ENCODE measurements around the gene CEP72.
"Not testable (repeated sequence)": the region's sequence is repeated elsewhere in the genome, so short reads cannot be mapped to it uniquely, and the experiment has no call there.

CEP72 gene

DNA sequence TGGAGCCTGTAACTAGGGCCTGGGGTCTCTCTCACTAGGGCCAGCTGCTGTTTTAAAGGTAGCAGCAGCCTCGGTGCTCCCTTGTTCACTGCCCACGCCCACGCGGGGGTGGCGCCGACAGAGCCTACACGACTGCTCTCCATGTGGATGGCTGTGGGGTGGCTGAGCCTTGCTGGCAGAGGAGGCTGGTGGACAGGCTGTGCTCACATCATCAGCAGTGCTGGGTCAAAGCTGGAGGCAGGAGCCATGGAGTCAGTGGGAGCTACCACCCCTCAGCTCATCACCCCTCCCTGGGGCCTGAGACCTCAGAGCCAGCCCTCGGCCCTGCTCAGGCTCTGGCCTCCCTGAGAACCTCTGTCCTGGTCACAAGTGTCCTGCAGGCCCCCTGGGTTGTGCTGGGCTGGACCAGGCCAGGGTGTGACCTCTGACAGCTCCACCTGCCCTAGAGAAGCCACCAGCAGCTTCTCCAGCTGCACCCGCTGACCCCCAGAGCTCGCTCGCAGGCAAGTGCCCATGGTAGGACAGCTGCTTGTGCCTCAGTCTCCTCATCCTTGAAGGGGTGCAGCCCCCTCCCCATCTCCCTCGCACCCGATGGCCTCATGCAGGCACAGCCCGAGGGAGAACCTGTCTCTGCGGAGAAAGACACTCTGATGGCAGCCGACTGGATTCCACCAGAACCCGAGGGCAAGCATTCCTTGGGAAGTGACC, 70.7 kb downstream of the CEP72 start:
- not testable (repeated sequence) for H3K9me3 ChIP-seq (ENCODE audit: control insufficient read depth, insufficient read depth, low read depth, low read length); H3K4me1 ChIP-seq (ENCODE audit: control insufficient read depth, insufficient read depth, low read length); H3K27ac ChIP-seq (ENCODE audit: low read depth, low read length); H3K36me3 ChIP-seq (ENCODE audit: control insufficient read depth, insufficient read depth, low read length); H3K4me3 ChIP-seq (ENCODE audit: low read depth, low read length); H3K9ac ChIP-seq (ENCODE audit: low read length)
- H3K27me3 ChIP-seq (ENCODE audit: control insufficient read depth, insufficient read depth, low read length): peaks cover 20% of the 10 kb centered on the region; the same call in 1 of the 2 replicates

DNA sequence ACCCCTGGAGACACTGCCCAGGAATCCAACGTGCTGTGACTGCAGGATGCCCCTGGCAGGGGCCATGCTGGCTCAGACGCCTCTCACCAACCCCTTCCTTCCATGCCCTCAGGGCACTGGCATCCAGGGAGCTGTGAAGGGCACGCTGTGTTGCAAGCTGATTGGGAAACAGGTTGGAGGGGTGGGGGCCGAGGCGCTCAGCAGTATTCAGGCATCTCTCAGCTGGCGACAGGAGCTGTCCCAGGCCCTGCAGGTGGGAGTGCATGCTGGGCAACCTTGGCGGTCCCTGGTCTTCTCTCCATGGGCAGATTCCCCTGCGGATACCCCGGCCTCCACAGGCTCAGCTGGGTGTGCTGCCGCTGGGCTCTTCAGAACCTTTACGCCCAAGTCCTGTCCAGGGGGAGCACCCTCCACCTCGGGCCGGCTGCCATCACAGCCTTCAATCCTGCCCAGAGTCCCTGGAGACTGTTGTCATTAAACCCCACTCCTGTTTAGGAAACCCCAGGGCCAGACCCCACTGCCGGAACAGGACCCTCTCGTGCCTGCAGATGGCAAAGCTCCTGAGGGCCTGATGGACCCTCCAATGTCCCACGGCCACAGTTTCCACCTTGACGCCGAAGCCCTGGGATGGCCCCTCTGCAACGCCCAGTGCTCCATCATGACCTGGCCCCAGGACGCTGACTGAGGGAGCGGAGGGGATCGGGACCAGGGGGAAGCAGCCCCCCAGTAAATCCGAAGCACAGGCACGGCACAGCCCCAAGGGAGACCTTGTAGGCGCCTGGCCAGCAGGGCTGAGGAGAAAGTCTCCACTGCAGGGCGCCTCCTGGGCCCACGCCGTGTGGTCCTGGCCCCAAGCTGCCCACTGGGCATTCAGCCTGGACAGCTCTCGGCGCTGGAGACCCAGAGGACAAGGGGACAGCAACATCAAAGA, 71.7 kb downstream of the CEP72 start:
- Histone ChIP-seq H3K9ac (ENCODE audit: low read length) (no peak overlapping the region), H3K9me3 (ENCODE audit: control insufficient read depth, insufficient read depth, low read depth, low read length) (no peaks in the 10 kb centered on the region)

DNA sequence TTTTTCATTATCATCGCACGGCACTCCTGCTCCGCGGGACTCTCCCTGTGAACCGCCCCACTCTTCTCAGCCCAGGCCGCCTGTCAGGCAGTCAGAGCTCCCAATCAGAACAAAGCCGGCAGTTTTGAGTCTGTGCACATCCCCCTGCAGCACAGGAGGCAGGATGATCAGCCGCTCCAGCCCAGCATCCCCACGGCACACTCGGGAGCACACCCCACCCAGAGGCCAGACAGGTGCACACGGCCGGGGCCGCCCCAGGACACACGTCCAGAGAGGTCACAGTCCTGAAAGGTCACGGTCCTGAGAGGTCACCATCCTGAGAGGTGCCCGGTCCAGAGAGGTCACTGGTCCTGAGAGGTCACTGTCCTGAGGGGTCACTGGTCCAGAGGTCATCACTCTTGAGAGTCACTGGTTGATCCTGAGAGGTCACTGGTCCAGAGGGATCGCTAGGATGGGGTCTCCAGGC, 72.6 kb downstream of the CEP72 start:
- H3K27me3 ChIP-seq (ENCODE audit: control insufficient read depth, insufficient read depth, low read length): peaks cover 20% of the 10 kb centered on the region; the same call in 1 of the 2 replicates
- H3K9me3 ChIP-seq (ENCODE audit: control insufficient read depth, insufficient read depth, low read depth, low read length): no peaks in the 10 kb centered on the region
- H3K9ac ChIP-seq (ENCODE audit: low read length): no peak overlapping the region
- no peak overlapping the region for H3K27ac ChIP-seq (ENCODE audit: low read depth, low read length)
- no peaks in the 10 kb centered on the region for H3K4me1 ChIP-seq (ENCODE audit: control insufficient read depth, insufficient read depth, low read length)
- H3K4me3 ChIP-seq (ENCODE audit: low read depth, low read length): no peak overlapping the region
- no peaks in the 10 kb centered on the region for H3K36me3 ChIP-seq (ENCODE audit: control insufficient read depth, insufficient read depth, low read length)

More for the DNA sequence above, 71.7 kb downstream of the CEP72 start:
- Histone ChIP-seq H3K4me3 (ENCODE audit: low read depth, low read length) (no peak overlapping the region), H3K27me3 (ENCODE audit: control insufficient read depth, insufficient read depth, low read length) (peaks cover 20% of the 10 kb centered on the region; the same call in 1 of the 2 replicates), H3K4me1 (ENCODE audit: control insufficient read depth, insufficient read depth, low read length) (no peaks in the 10 kb centered on the region), H3K27ac (ENCODE audit: low read depth, low read length) (no peak overlapping the region), H3K36me3 (ENCODE audit: control insufficient read depth, insufficient read depth, low read length) (no peaks in the 10 kb centered on the region)

DNA sequence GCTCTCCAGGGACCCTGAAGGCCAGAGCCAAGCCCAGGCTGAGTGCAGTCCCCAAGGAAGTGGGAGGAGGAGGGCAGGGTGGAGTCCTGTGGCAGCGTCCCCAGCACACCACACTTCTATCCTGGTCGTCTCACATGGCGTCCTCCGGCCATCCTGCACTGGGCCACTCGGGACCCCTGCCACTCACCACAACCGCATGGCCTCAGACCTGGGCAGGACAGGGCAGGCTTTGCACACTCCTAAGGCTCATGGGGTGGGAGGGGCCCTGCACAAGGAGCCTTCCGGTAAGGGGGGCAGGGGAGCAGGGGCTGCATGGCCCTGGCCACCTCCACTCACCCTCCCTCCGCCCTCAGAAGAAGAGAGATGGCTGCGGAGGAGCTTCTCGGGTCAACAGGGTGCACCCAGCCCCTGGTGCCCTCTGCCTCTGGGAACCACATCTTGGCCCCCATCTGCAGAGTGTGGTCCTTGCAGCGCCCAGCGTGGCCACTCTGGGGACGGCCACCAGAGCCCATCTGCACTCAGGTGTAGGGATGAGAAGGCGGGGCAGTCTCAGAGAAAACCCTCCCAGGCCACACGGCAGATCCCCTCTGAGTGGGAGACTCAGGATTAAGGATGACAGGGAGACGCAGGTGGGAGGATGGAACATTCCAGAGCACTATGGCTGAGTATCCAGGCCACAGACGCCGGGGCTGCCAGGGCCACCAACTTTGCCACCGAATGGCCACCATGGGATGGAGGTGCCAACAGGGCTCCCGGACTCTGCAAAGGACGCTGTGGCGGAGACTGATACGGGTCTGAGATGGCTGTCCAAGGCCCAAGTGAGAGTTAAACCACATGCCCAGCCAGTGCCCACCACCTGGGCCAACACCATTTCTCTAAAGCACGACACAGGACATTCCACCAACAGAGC, 73.4 kb downstream of the CEP72 start:
- Histone ChIP-seq H3K9ac (ENCODE audit: low read length) (no peak overlapping the region), H3K36me3 (ENCODE audit: control insufficient read depth, insufficient read depth, low read length) (no peaks in the 10 kb centered on the region), H3K9me3 (ENCODE audit: control insufficient read depth, insufficient read depth, low read depth, low read length) (no peaks in the 10 kb centered on the region), H3K4me3 (ENCODE audit: low read depth, low read length) (no peak overlapping the region), H3K27me3 (ENCODE audit: control insufficient read depth, insufficient read depth, low read length) (peaks cover 20% of the 10 kb centered on the region; the same call in 1 of the 2 replicates), H3K27ac (ENCODE audit: low read depth, low read length) (no peak overlapping the region), H3K4me1 (ENCODE audit: control insufficient read depth, insufficient read depth, low read length) (no peaks in the 10 kb centered on the region)

DNA sequence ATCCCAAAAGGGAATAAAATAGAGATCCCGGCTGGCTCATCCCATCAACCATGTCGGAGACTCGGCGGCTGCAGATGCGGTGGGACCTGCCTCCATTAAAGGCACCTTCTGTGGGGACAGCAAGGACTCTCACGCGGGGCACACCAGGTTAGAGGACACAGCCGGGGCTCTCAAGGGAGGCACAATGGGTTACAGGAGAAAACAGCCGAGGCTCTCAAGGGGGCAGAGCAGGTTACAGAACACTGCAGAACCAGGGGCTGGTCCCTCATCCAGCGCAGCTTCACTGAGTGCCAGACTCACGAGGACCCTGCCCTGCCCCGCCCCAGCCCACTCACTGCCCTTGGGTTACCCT, 74.0 kb downstream of the CEP72 start:
- not testable (repeated sequence) for H3K27ac ChIP-seq (ENCODE audit: low read depth, low read length)

DNA sequence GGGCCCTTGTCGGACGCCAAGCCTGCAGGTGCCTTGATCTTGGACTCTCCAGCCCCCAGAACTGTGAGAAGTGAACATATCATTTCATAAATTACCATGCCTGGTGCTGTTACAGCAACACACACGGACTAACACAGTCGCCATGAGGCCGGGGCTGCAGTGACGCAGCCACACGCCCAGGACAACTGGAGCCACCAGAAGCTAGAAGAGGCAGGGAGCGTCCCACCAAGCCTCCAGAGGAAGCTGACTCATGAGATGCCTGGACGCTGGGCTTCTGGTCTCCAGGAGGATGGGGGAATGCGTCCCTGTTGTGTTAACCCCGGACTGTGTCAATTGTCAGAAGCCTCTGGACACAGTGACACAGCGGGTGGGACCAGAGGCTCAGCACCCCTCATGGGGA, 74.8 kb downstream of the CEP72 start:
- H3K27ac ChIP-seq (ENCODE audit: low read depth, low read length); H3K9ac ChIP-seq (ENCODE audit: low read length); H3K4me1 ChIP-seq (ENCODE audit: control insufficient read depth, insufficient read depth, low read length); H3K4me3 ChIP-seq (ENCODE audit: low read depth, low read length); H3K36me3 ChIP-seq (ENCODE audit: control insufficient read depth, insufficient read depth, low read length); H3K9me3 ChIP-seq (ENCODE audit: control insufficient read depth, insufficient read depth, low read depth, low read length): not testable (repeated sequence)
- peaks cover 22% of the 10 kb centered on the region for H3K27me3 ChIP-seq (ENCODE audit: control insufficient read depth, insufficient read depth, low read length)

More for the DNA sequence above, 74.0 kb downstream of the CEP72 start:
- not testable (repeated sequence) for H3K4me3 ChIP-seq (ENCODE audit: low read depth, low read length); H3K36me3 ChIP-seq (ENCODE audit: control insufficient read depth, insufficient read depth, low read length); H3K9ac ChIP-seq (ENCODE audit: low read length); H3K9me3 ChIP-seq (ENCODE audit: control insufficient read depth, insufficient read depth, low read depth, low read length); H3K4me1 ChIP-seq (ENCODE audit: control insufficient read depth, insufficient read depth, low read length)
- H3K27me3 ChIP-seq (ENCODE audit: control insufficient read depth, insufficient read depth, low read length): peaks cover 20% of the 10 kb centered on the region; the same call in 1 of the 2 replicates

DNA sequence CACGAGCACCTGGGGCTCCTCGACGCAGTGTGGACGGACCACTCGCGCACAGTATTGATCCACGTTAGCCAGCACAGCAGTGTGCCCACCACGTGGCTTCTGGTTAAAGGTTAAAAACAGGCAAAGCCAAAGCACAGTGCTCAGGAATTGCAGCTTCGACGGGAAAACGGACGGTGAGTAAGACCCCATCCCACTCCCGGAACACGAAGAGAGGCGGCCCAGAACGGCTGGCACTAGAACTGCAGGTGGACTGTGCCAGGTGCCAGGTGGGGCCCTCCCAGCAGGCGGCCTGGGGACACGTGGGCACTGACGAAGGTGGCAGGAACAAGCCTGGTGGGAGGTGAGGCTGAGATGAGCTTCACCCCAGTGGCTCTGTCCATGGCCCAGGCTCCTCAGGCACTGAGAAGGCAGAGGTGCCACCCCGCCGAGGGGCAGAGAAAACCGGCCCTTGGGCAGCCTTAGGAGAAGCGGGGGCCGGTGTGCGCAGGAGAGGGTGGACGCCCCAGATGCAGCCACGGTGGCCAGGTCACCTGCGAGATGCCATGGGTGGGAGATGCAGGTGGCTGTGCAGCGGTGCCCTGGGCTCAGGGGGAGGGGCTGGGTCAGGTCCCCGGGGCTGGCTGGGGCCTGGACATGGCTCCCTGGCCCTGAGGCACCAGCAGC, 76.3 kb downstream of the CEP72 start:
- not testable (repeated sequence) for H3K9ac ChIP-seq (ENCODE audit: low read length); H3K4me1 ChIP-seq (ENCODE audit: control insufficient read depth, insufficient read depth, low read length); H3K27ac ChIP-seq (ENCODE audit: low read depth, low read length); H3K9me3 ChIP-seq (ENCODE audit: control insufficient read depth, insufficient read depth, low read depth, low read length); H3K4me3 ChIP-seq (ENCODE audit: low read depth, low read length); H3K36me3 ChIP-seq (ENCODE audit: control insufficient read depth, insufficient read depth, low read length)
- peaks cover 28% of the 10 kb centered on the region for H3K27me3 ChIP-seq (ENCODE audit: control insufficient read depth, insufficient read depth, low read length)

DNA sequence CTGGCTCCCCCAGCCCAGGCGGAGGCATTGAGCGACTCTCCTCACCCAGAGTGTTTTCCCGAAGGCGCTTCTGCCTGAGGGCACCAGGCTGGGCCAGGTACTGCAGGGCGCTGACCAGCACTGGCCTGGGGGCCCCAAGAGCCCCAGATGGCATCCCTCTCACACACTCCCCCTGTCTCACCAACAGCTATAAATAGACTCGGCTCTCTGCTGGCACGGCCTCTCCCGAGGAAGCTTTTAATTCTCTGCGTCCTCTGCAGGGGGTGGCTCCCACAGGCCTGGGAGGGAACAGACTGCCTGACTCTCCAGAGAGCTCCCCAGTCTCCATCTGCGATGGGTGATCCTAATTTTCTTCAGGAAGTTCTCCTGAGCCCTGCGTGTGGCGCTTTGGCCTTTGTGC, 78.2 kb downstream of the CEP72 start:
- not testable (repeated sequence) for H3K36me3 ChIP-seq (ENCODE audit: control insufficient read depth, insufficient read depth, low read length); H3K9ac ChIP-seq (ENCODE audit: low read length); H3K4me3 ChIP-seq (ENCODE audit: low read depth, low read length); H3K9me3 ChIP-seq (ENCODE audit: control insufficient read depth, insufficient read depth, low read depth, low read length); H3K4me1 ChIP-seq (ENCODE audit: control insufficient read depth, insufficient read depth, low read length); H3K27ac ChIP-seq (ENCODE audit: low read depth, low read length)
- peaks cover 21% of the 10 kb centered on the region for H3K27me3 ChIP-seq (ENCODE audit: control insufficient read depth, insufficient read depth, low read length)

DNA sequence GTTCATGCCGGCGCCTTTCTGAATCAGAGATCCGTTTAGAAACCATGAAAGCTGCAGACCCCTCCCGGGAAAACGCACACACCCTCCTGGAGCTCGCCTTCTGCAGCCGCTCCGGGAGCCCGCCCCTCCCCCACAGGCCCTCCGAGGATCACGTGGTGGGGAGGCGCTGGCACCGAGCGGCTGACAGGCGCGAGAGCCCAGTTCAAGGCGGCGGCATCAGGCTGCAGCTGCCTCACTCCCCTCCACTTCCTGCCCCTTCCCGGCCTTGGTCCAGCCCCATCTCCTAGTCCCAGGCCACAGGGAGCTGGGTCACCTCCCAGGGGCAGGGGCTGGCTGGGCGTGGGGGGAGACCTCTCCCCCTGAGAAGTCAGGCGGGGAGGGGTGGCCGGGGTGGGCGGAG, 78.9 kb downstream of the CEP72 start:
- H3K9ac ChIP-seq (ENCODE audit: low read length); H3K4me3 ChIP-seq (ENCODE audit: low read depth, low read length); H3K27ac ChIP-seq (ENCODE audit: low read depth, low read length); H3K4me1 ChIP-seq (ENCODE audit: control insufficient read depth, insufficient read depth, low read length); H3K9me3 ChIP-seq (ENCODE audit: control insufficient read depth, insufficient read depth, low read depth, low read length); H3K36me3 ChIP-seq (ENCODE audit: control insufficient read depth, insufficient read depth, low read length): not testable (repeated sequence)
- peaks cover 14% of the 10 kb centered on the region for H3K27me3 ChIP-seq (ENCODE audit: control insufficient read depth, insufficient read depth, low read length)

DNA sequence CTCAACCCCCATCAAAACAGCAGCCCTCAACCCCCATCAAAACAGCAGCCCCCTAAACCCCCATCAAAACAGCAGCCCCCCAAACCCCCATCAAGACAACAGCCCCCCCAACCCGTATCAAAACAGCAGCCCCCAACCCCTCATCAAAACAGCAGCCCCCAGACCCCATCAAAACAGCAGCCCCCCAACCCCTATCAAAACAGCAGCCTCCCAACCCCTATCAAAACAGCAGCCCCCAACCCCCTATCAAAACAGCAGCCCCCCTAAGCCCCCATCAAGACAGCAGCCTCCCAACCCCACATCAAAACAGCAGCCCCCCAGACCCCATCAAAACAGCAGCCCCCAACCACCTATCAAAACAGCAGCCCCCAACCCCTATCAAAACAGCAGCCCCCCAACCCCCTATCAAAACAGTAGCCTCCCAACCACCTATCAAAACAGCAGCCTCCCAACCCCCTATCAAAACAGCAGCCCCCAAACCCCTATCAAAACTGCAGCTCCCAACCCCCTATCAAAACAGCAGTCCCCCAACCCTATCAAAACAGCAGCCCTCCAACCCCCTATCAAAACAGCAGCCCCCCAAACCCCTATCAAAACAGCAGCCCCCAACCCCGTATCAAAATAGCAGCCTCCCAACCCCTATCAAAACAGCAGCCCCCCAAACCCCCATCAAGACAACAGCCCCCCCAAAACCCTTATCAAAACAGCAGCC, 79.8 kb downstream of the CEP72 start:
- H3K4me3 ChIP-seq (ENCODE audit: low read depth, low read length): peak overlapping the region; percentile 48; the same call in 1 of the 2 replicates
- no peaks in the 10 kb centered on the region for H3K36me3 ChIP-seq (ENCODE audit: control insufficient read depth, insufficient read depth, low read length)
- H3K4me1 ChIP-seq (ENCODE audit: control insufficient read depth, insufficient read depth, low read length): no peaks in the 10 kb centered on the region
- peaks cover 16% of the 10 kb centered on the region for H3K27me3 ChIP-seq (ENCODE audit: control insufficient read depth, insufficient read depth, low read length)
- H3K27ac ChIP-seq (ENCODE audit: low read depth, low read length): no peak overlapping the region
- H3K9me3 ChIP-seq (ENCODE audit: control insufficient read depth, insufficient read depth, low read depth, low read length): no peaks in the 10 kb centered on the region
- H3K9ac ChIP-seq (ENCODE audit: low read length): no peak overlapping the region

Data from HUES6 (cell line).